ENCODE data around the gene ABI3.
A peak's percentile ranks its signal among the peaks of the same experiment; 100 is the strongest.

ABI3 gene

DNA sequence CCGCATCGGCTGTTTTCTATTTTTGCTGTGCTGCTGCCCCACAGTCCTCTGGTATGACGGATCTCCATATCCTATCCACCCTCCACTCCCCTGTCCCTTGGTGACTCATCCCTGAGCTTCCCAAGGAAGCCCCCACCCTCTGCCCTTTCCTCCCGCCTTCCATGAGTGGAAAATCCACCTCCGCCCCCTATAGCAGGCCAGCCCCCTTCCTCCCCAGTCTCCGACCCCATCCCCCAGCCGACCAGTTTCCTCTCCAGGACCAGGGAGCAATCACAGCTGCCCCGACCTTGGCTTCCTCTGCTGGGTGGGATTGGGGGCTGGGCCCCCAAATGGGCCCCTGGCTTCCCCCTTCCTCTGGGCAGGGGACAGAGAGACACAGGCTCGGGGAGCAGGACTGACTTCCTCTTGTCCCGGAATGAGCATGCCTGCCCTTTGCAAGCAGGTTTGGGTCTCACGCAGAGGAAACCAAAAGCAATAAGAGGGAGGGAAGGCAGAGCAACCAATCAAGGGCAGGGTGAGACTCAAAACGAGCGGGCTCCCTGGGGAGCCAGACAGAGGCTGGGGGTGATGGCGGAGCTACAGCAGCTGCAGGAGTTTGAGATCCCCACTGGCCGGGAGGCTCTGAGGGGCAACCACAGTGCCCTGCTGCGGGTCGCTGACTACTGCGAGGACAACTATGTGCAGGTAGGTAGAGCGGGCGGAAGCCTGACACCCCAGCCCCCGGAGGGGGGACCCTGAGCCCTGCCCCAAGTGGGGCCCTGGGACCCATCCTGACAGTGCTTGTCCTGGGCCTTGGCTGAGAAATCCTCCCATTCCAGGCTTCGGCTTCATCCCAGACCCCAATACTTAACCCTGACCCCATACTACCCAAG is at the start of gene ABI3, which contains the start of gene GNGT2:
Gene ABI3 (plus strand): TSS at position 550 of the 872 bp plus-strand sequence. CDS start 18 bp downstream, at position 568.
Gene GNGT2 (minus strand): TSS at position 417 of the 872 bp plus-strand sequence. CDS start 3,152 bp downstream, outside the sequence.
- H3K27me3 ChIP-seq (ENCODE audit: low read depth, low read length), result no peaks in the 10 kb centered on the region
- H4K20me1 ChIP-seq (ENCODE audit: insufficient read depth, low read length), result no peaks in the 10 kb centered on the region
- H3K27ac ChIP-seq (ENCODE audit: low read length), result peak within 1 kb of the TSS; percentile 57
- H3K4me2 ChIP-seq (ENCODE audit: low read length), result peak within 1 kb of the TSS; percentile 96
- peak within 1 kb of the TSS; percentile 91 for H3K4me3 ChIP-seq (ENCODE audit: low read length)
- peak within 1 kb of the TSS; percentile 94 for H3K9ac ChIP-seq (ENCODE audit: low read length)
- peak within 1 kb of the TSS; percentile 90 for H2AFZ ChIP-seq (ENCODE audit: low read depth, low read length)
- TF ChIP-seq CTCF (IDR thresholded peaks at IDR 0.05; ENCODE audit: low read depth, low read length), result no peak
- no peak for TF ChIP-seq EZH2phosphoT487 (IDR thresholded peaks at IDR 0.05; ENCODE audit: low read depth)
- H3K79me2 ChIP-seq (ENCODE audit: low read length), result peaks cover 5% of the 10 kb centered on the region; the same call in 1 of the 2 replicates
- H3K36me3 ChIP-seq (replicated peaks; ENCODE audit: low read depth, low read length), result peaks cover 3% of the 10 kb centered on the region
- peaks cover 46% of the 10 kb centered on the region for H3K4me1 ChIP-seq (ENCODE audit: low read length)
- no peaks in the 10 kb centered on the region for H3K9me3 ChIP-seq (ENCODE audit: insufficient read depth, low read length)

DNA sequence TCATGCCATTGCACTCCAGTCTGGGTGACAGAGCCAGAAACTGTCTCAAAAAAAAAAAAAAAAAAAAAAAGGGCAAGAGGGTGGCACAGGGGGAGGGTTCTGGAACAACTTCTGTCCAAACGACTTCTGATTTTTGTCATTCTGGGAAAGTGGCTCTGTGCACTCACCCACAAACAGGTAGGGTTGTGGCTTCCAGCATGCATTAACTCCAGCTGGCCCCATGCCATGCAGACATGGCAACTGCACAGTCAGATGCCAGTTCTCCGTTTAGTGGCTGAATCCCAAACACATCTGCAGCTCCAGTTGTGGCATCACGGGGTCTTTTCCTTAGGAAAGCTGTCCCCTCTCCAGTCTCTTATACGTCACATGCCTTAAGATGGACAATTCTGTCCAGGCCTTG is 47.6 kb upstream of the ABI3 start:
- peaks cover 15% of the 10 kb centered on the region; the same call in 1 of the 2 replicates for H3K27me3 ChIP-seq (ENCODE audit: low read depth, low read length)
- H3K4me1 ChIP-seq (ENCODE audit: low read length), result no peaks in the 10 kb centered on the region
- H3K9ac ChIP-seq (ENCODE audit: low read length), result no peak overlapping the region
- no peaks in the 10 kb centered on the region for H3K79me2 ChIP-seq (ENCODE audit: low read length)
- H3K4me2 ChIP-seq (ENCODE audit: low read length), result no peak overlapping the region
- H4K20me1 ChIP-seq (ENCODE audit: insufficient read depth, low read length), result no peaks in the 10 kb centered on the region
- no peaks in the 10 kb centered on the region for H3K9me3 ChIP-seq (ENCODE audit: insufficient read depth, low read length)
- no peak overlapping the region for H2AFZ ChIP-seq (ENCODE audit: low read depth, low read length)
- no peak overlapping the region for H3K4me3 ChIP-seq (ENCODE audit: low read length)
- H3K27ac ChIP-seq (ENCODE audit: low read length), result no peak overlapping the region
- H3K36me3 ChIP-seq (replicated peaks; ENCODE audit: low read depth, low read length), result no peaks in the 10 kb centered on the region
- TF ChIP-seq EZH2phosphoT487 (IDR thresholded peaks at IDR 0.05; ENCODE audit: low read depth) (no peak), CTCF (IDR thresholded peaks at IDR 0.05; ENCODE audit: low read depth, low read length) (no peak)

DNA sequence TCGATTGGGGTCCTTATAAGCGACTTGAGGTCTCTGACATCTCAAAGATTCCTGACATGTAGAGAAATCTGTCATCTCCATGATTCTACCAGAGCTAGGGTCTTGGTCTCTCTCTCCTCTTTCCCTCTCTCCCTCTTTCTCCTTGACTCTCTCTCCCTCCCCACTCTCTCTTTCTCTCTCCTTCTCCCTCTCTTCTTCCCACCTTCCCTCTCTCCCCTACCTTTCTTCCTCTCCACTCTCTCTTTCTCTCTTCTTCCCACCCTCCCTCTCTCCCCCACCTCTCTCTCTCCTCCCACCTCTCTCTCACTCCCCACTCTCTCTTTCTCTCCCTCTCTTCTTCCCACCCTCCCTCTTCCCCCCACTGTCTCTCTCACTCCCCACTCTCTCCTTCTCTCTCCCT is 45.4 kb upstream of the ABI3 start:
- no peak overlapping the region for H2AFZ ChIP-seq (ENCODE audit: low read depth, low read length)
- no peak for TF ChIP-seq EZH2phosphoT487 (IDR thresholded peaks at IDR 0.05; ENCODE audit: low read depth)
- H3K9me3 ChIP-seq (ENCODE audit: insufficient read depth, low read length), result no peaks in the 10 kb centered on the region
- no peak overlapping the region for H3K9ac ChIP-seq (ENCODE audit: low read length)
- H3K4me2 ChIP-seq (ENCODE audit: low read length), result no peak overlapping the region
- H3K27me3 ChIP-seq (ENCODE audit: low read depth, low read length), result peaks cover 33% of the 10 kb centered on the region
- H4K20me1 ChIP-seq (ENCODE audit: insufficient read depth, low read length), result no peaks in the 10 kb centered on the region
- no peak overlapping the region for H3K4me3 ChIP-seq (ENCODE audit: low read length)
- H3K36me3 ChIP-seq (replicated peaks; ENCODE audit: low read depth, low read length), result no peaks in the 10 kb centered on the region
- H3K4me1 ChIP-seq (ENCODE audit: low read length), result no peaks in the 10 kb centered on the region
- H3K27ac ChIP-seq (ENCODE audit: low read length), result no peak overlapping the region
- no peaks in the 10 kb centered on the region for H3K79me2 ChIP-seq (ENCODE audit: low read length)

DNA sequence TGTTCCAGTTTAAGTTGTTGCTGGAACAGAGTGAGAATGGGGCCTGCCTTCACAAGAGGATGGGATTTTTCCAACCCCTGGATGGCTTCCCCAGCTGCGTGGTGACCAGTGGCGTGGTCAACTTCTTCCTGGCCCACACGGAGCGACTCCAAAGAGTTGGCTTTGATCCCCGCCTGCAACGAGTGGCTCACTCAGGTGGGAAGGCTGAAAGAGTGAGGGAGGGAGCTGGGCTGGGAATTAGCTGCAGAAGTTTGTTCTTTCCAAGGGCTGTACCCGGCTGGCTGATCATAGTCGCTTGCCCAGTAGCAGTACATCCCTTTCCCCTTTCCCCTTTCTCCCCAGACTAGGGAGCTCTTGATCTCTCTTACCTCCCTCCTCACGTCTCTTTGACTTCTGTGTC is 41.8 kb upstream of the ABI3 start:
- Histone ChIP-seq H3K9ac (ENCODE audit: low read length) (no peak overlapping the region), H3K36me3 (replicated peaks; ENCODE audit: low read depth, low read length) (no peaks in the 10 kb centered on the region), H3K9me3 (ENCODE audit: insufficient read depth, low read length) (no peaks in the 10 kb centered on the region), H3K4me3 (ENCODE audit: low read length) (no peak overlapping the region), H2AFZ (ENCODE audit: low read depth, low read length) (no peak overlapping the region), H3K4me2 (ENCODE audit: low read length) (no peak overlapping the region), H3K27me3 (ENCODE audit: low read depth, low read length) (peaks cover 36% of the 10 kb centered on the region), H3K27ac (ENCODE audit: low read length) (no peak overlapping the region), H3K79me2 (ENCODE audit: low read length) (no peaks in the 10 kb centered on the region), H3K4me1 (ENCODE audit: low read length) (no peaks in the 10 kb centered on the region), H4K20me1 (ENCODE audit: insufficient read depth, low read length) (no peaks in the 10 kb centered on the region)
- TF ChIP-seq CTCF (IDR thresholded peaks at IDR 0.05; ENCODE audit: low read depth, low read length) (no peak), EZH2phosphoT487 (IDR thresholded peaks at IDR 0.05; ENCODE audit: low read depth) (no peak)
